ENCODE data around the gene SOX1.

SOX1 gene

GRCh38 chr13:112105244-112105681 lies 38.3 kb downstream of the SOX1 start:
- no peak for DNase-seq (ENCODE audit: low read depth in 1 of 2, low spot score in 1 of 2)

GRCh38 chr13:112105892-112106291 lies 38.9 kb downstream of the SOX1 start:
- DNase-seq (ENCODE audit: low read depth in 1 of 2, low spot score in 1 of 2), result no peak

- DNase-seq (ENCODE audit: low read depth in 1 of 2, low spot score in 1 of 2), result no peak
These were observed 39.7 kb downstream of the SOX1 start for GRCh38 chr13:112106478-112107141.

GRCh38 chr13:112107289-112107688 lies 40.3 kb downstream of the SOX1 start:
- DNase-seq (ENCODE audit: low read depth in 1 of 2, low spot score in 1 of 2), result no peak

GRCh38 chr13:112110479-112110878 lies 43.5 kb downstream of the SOX1 start:
- no peak for DNase-seq (ENCODE audit: low read depth in 1 of 2, low spot score in 1 of 2)

GRCh38 chr13:112111239-112111857 lies 44.4 kb downstream of the SOX1 start:
- DNase-seq (ENCODE audit: low read depth in 1 of 2, low spot score in 1 of 2), result no peak

- DNase-seq (ENCODE audit: low read depth in 1 of 2, low spot score in 1 of 2), result no peak
These were observed 45.8 kb downstream of the SOX1 start for GRCh38 chr13:112112534-112113276.

GRCh38 chr13:112113348-112113747 lies 46.4 kb downstream of the SOX1 start:
- DNase-seq (ENCODE audit: low read depth in 1 of 2, low spot score in 1 of 2), result no peak

GRCh38 chr13:112113851-112114250 lies 46.9 kb downstream of the SOX1 start:
- DNase-seq (ENCODE audit: low read depth in 1 of 2, low spot score in 1 of 2), result no peak

- no peak for DNase-seq (ENCODE audit: low read depth in 1 of 2, low spot score in 1 of 2)
These were observed 47.4 kb downstream of the SOX1 start for GRCh38 chr13:112114391-112114790.

GRCh38 chr13:112115403-112116091 lies 48.6 kb downstream of the SOX1 start:
- no peak for DNase-seq (ENCODE audit: low read depth in 1 of 2, low spot score in 1 of 2)

- no peak for DNase-seq (ENCODE audit: low read depth in 1 of 2, low spot score in 1 of 2)
These were observed 49.4 kb downstream of the SOX1 start for GRCh38 chr13:112116187-112116950.

GRCh38 chr13:112117258-112117954 lies 50.5 kb downstream of the SOX1 start:
- no peak for DNase-seq (ENCODE audit: low read depth in 1 of 2, low spot score in 1 of 2)

GRCh38 chr13:112117955-112118302 lies 51.0 kb downstream of the SOX1 start:
- no peak for DNase-seq (ENCODE audit: low read depth in 1 of 2, low spot score in 1 of 2)

- DNase-seq (ENCODE audit: low read depth in 1 of 2, low spot score in 1 of 2), result no peak
These were observed 51.6 kb downstream of the SOX1 start for GRCh38 chr13:112118451-112119064.

GRCh38 chr13:112119192-112120030 lies 52.5 kb downstream of the SOX1 start:
- no peak for DNase-seq (ENCODE audit: low read depth in 1 of 2, low spot score in 1 of 2)

GRCh38 chr13:112120031-112120373 lies 53.1 kb downstream of the SOX1 start:
- DNase-seq (ENCODE audit: low read depth in 1 of 2, low spot score in 1 of 2), result no peak
